H9 (cell line): ENCODE results near the gene CENPV. TPM values are rescaled to one million over a fixed set of nuclear protein-coding genes. Genes with fewer than 3 reads are reported as not detected.

ENCODE experiments used
- DNase-seq: peaks from one replicate; pipeline ENCODE4 v3.0.0-alpha.2; 2017
- H2AFZ ChIP-seq: one replicate; pipeline ENCODE4 v1.6.1; 2013; ENCODE audit warnings: mild to moderate bottlenecking, low read length, control low read depth, moderate library complexity
- H2AK5ac ChIP-seq: 2 replicates; pipeline ENCODE4 v1.6.1; 2013; ENCODE audit warnings: low read length, control low read depth, mixed read lengths; ENCODE audit not compliant: insufficient read length
- H2BK120ac ChIP-seq: one replicate; pipeline ENCODE4 v1.6.1; 2013; ENCODE audit warnings: low read depth, mild to moderate bottlenecking, low read length, control low read depth, inconsistent platforms; ENCODE audit not compliant: poor library complexity, severe bottlenecking
- H2BK12ac ChIP-seq: 2 replicates; pipeline ENCODE4 v1.6.1; 2013; ENCODE audit warnings: low read length, control low read depth, mixed read lengths, low read depth; ENCODE audit not compliant: insufficient read length
- H2BK15ac ChIP-seq: 2 replicates; pipeline ENCODE4 v1.6.1; 2013; ENCODE audit warnings: low read depth, low read length, control low read depth
- H2BK20ac ChIP-seq: one replicate; pipeline ENCODE4 v1.6.1; 2013; ENCODE audit warnings: low read depth, mild to moderate bottlenecking, low read length, control low read depth, inconsistent platforms; ENCODE audit not compliant: poor library complexity, severe bottlenecking
- H2BK5ac ChIP-seq: 2 replicates; pipeline ENCODE4 v1.6.1; 2013; ENCODE audit warnings: low read length, control low read depth, mixed read lengths; ENCODE audit not compliant: insufficient read length
- H3K14ac ChIP-seq: 2 replicates; pipeline ENCODE4 v1.6.1; 2013; ENCODE audit warnings: low read length, control low read depth; ENCODE audit not compliant: insufficient read depth
- H3K18ac ChIP-seq: 2 replicates; pipeline ENCODE4 v1.6.1; 2013; ENCODE audit warnings: low read depth, mild to moderate bottlenecking, mixed read lengths, low read length, control low read depth; ENCODE audit not compliant: insufficient read length
- H3K23ac ChIP-seq: 2 replicates; pipeline ENCODE4 v1.6.1; 2013; ENCODE audit warnings: low read length, control low read depth, mixed read lengths, low read depth; ENCODE audit not compliant: insufficient read length
- H3K23me2 ChIP-seq: 2 replicates; pipeline ENCODE4 v1.6.1; 2013; ENCODE audit warnings: low read depth, mild to moderate bottlenecking, mixed read lengths, low read length, control low read depth; ENCODE audit not compliant: insufficient read length, poor library complexity, severe bottlenecking
- H3K27ac ChIP-seq: 2 replicates; pipeline ENCODE4 v1.5.1; 2013; ENCODE audit warnings: low read length, control low read depth, mixed read lengths, low read depth; ENCODE audit not compliant: insufficient read length
- H3K27me3 ChIP-seq: 2 replicates; pipeline ENCODE4 v1.6.1; 2013; ENCODE audit warnings: low read length, control low read depth, inconsistent platforms; ENCODE audit not compliant: insufficient read depth
- H3K4ac ChIP-seq: 2 replicates; pipeline ENCODE4 v1.6.1; 2013; ENCODE audit warnings: low read depth, mild to moderate bottlenecking, control low read depth, inconsistent platforms, low read length, moderate library complexity
- H3K4me1 ChIP-seq: 2 replicates; pipeline ENCODE4 v1.6.1; 2013; ENCODE audit warnings: low read length, control low read depth, inconsistent platforms; ENCODE audit not compliant: insufficient read depth
- H3K4me2 ChIP-seq: 2 replicates; pipeline ENCODE4 v1.6.1; 2013; ENCODE audit warnings: low read length, control low read depth, mixed read lengths; ENCODE audit not compliant: insufficient read length, insufficient read depth
- H3K56ac ChIP-seq: 2 replicates; pipeline ENCODE4 v1.6.1; 2013; ENCODE audit warnings: low read depth, mild to moderate bottlenecking, mixed read lengths, low read length, control low read depth; ENCODE audit not compliant: insufficient read length
- H3K79me1 ChIP-seq: 2 replicates; pipeline ENCODE4 v1.6.1; 2013; ENCODE audit warnings: low read depth, mild to moderate bottlenecking, moderate library complexity, low read length, control low read depth, inconsistent platforms; ENCODE audit not compliant: insufficient read depth, poor library complexity, severe bottlenecking
- H3K79me2 ChIP-seq: 2 replicates; pipeline ENCODE4 v1.6.1; 2013; ENCODE audit warnings: low read length, control low read depth, inconsistent platforms; ENCODE audit not compliant: insufficient read depth
- H3K9ac ChIP-seq: 2 replicates; pipeline ENCODE4 v1.6.1; 2013; ENCODE audit warnings: low read length, control low read depth, mixed read lengths; ENCODE audit not compliant: insufficient read length; ENCODE audit errors: extremely low read depth
- H3K9me3 ChIP-seq: one replicate; pipeline ENCODE4 v1.6.1; 2013; ENCODE audit warnings: low read depth, low read length, inconsistent platforms; ENCODE audit not compliant: control insufficient read depth
- H3T11ph ChIP-seq: one replicate; pipeline ENCODE4 v1.6.1; 2013; ENCODE audit warnings: mild to moderate bottlenecking, low read length, control low read depth, inconsistent platforms
- H4K20me1 ChIP-seq: one replicate; pipeline ENCODE4 v1.6.1; 2013; ENCODE audit not compliant: control insufficient read depth, insufficient read length, insufficient read depth
- H4K5ac ChIP-seq: 2 replicates; pipeline ENCODE4 v1.6.1; 2013; ENCODE audit warnings: low read depth, mild to moderate bottlenecking, mixed read lengths, low read length, control low read depth; ENCODE audit not compliant: insufficient read length
- H4K8ac ChIP-seq: replicated peaks from 2 replicates; pipeline ENCODE4 v1.6.1; 2013; ENCODE audit warnings: low read length, control low read depth, mixed read lengths, low read depth; ENCODE audit not compliant: insufficient read length
- H4K91ac ChIP-seq: 2 replicates; pipeline ENCODE4 v1.6.1; 2013; ENCODE audit warnings: low read depth, mild to moderate bottlenecking, moderate library complexity, mixed read lengths, low read length, control low read depth; ENCODE audit not compliant: insufficient read length
- H3K27ac Mint-ChIP-seq, 3 experiments: 2 replicates in 2 of 3; 3 replicates in 1 of 3; pipeline ENCODE4 v1.8.0; 2020 to 2021; ENCODE audit warnings: mixed read lengths in 3 of 3, mild to moderate bottlenecking in 1 of 3, moderate library complexity in 1 of 3
- H3K27me3 Mint-ChIP-seq: 2 replicates; pipeline ENCODE4 v1.8.0; 2021; ENCODE audit warnings: low read depth, mild to moderate bottlenecking, moderate library complexity, mixed read lengths
- H3K36me3 Mint-ChIP-seq, 3 experiments: 2 replicates in 2 of 3; 3 replicates in 1 of 3; pipeline ENCODE4 v1.8.0; 2020 to 2021; ENCODE audit warnings: low read depth in 3 of 3, mixed read lengths in 3 of 3; ENCODE audit not compliant: insufficient read depth in 1 of 3
- H3K4me1 Mint-ChIP-seq, 2 experiments: 2 replicates each; pipeline ENCODE4 v1.8.0; 2020; ENCODE audit warnings: mixed read lengths in 2 of 2
- H3K4me3 Mint-ChIP-seq, 2 experiments: 2 replicates in 1 of 2; 3 replicates in 1 of 2; pipeline ENCODE4 v1.8.0; 2020 to 2021; ENCODE audit warnings: mild to moderate bottlenecking in 2 of 2, mixed read lengths in 2 of 2, moderate library complexity in 1 of 2
- H3K9me3 Mint-ChIP-seq, 2 experiments: 2 replicates in 1 of 2; 3 replicates in 1 of 2; pipeline ENCODE4 v1.8.0; 2020; ENCODE audit warnings: mild to moderate bottlenecking in 2 of 2, mixed read lengths in 2 of 2, moderate library complexity in 1 of 2
- CTCF ChIP-seq: fragments of 200-600 bp; sonication (generic); conservative IDR thresholded peaks from 3 replicates; pipeline ENCODE4 v1.8.0; 2021; ENCODE audit warnings: antibody characterized with exemption, mild to moderate bottlenecking
- WGBS: extraction: QIAGEN DNeasy Blood & Tissue Kit; methylation state at CpG from one replicate; pipeline ENCODE4 v1.1.7; 2013; ENCODE audit warnings: missing lambda C conversion rate, low lambda C conversion rate, mixed read lengths; ENCODE audit not compliant: insufficient read length; ENCODE audit errors: extremely low coverage; 5-methylcytosine and 5-hydroxymethylcytosine counted together
- total RNA-seq: library from RNA; stranded (reverse); gene quantifications from 2 replicates; pipeline ENCODE4 v1.2.1, GENCODE V29; 2021

CENPV gene
- total RNA-seq, 1 experiment from 2014 or later, result 200 TPM

GRCh38 chr17:16383772-16384287, 30.6 kb upstream of the CENPV start:
- Histone ChIP-seq H3K4ac (no peak overlapping the region), H2AFZ (no peak overlapping the region), H2BK120ac (no peak overlapping the region), H3K79me2 (peaks cover 7% of the 10 kb centered on the region; the same call in 1 of the 2 replicates), H3K79me1 (peaks cover 3% of the 10 kb centered on the region), H3K4me2 (no peak overlapping the region), H2AK5ac (no peak overlapping the region), H2BK5ac (no peak overlapping the region), H4K91ac (no peak overlapping the region), H3K27ac (no peak overlapping the region), H2BK12ac (no peak overlapping the region), H3K23me2 (peaks cover 7% of the 10 kb centered on the region), H3K14ac (no peak overlapping the region), H3K27me3 (no peaks in the 10 kb centered on the region), H3K56ac (no peak overlapping the region), H3K18ac (no peak overlapping the region), H3T11ph (no peak overlapping the region), H3K23ac (no peak overlapping the region), H2BK20ac (no peak overlapping the region), H3K9ac (no peak overlapping the region), H3K4me1 (no peaks in the 10 kb centered on the region), H4K20me1 (no peaks in the 10 kb centered on the region), H3K9me3 (no peaks in the 10 kb centered on the region), H4K5ac (no peak overlapping the region), H4K8ac (no peak overlapping the region), H2BK15ac (no peak overlapping the region)
- Mint-ChIP-seq H3K36me3 (peaks cover 24 to 29% (median 28%) of the 10 kb centered on the region in 3 experiments; a peak in 6 of 7 replicates), H3K4me1 (peaks cover 21 to 34% of the 10 kb centered on the region in 2 experiments), H3K4me3 (peak overlapping the region; percentile 21 to 55; a peak in 4 of 5 replicates), H3K9me3 (peaks cover 2 to 3% of the 10 kb centered on the region in 2 experiments; a peak in 2 of 5 replicates), H3K27ac (peak overlapping the region in 1 of 3 experiments; percentile 58; a peak in 3 of 7 replicates), H3K27me3 (no peaks in the 10 kb centered on the region)
- no peak for DNase-seq
- TF ChIP-seq CTCF, result no peak
- WGBS, result no CpG with 5 or more reads among the region's 5 CpGs
